Left cardiac atrium (tissue), 4 donors: ENCODE measurements around the gene MFSD2B. TPM values are rescaled to one million over a fixed set of nuclear protein-coding genes. Genes with fewer than 3 reads are reported as not detected.
"Not testable (repeated sequence)": the region's sequence is repeated elsewhere in the genome, so short reads cannot be mapped to it uniquely, and the experiment has no call there.

Source experiments
- ATAC-seq, 2 donors: fragments of 200-7000 bp; cut with Tn5 transposase; one replicate each; pipeline ENCODE4 v1.9.1; 2020; ENCODE audit warnings: mild to moderate bottlenecking in 2 of 2, moderate library complexity in 2 of 2
- DNase-seq: peaks from one replicate; pipeline ENCODE4 v3.0.0-alpha.2; 2020
- intact Hi-C, 2 donors: fragments of 100-400 bp; cut with DNase I; formaldehyde crosslinking; loops; one replicate each; pipeline versions ENCODE4 v1.14.1 to v1.15.1; 2022 to 2023
- long read RNA-seq: library from polyadenylated mRNA; unstranded; transcript quantifications from one replicate; pipeline ENCODE4 v2.0.0, GENCODE V29; 2021
- total RNA-seq, 2 donors: library from RNA; stranded (reverse); fragmentation: NEBNext Ultra II Directional; extraction: Animal tissue kit (Norgen Biotek cat#: 25700); gene quantifications; one replicate each; pipeline ENCODE4 v1.2.1, GENCODE V29; 2021
- donor health status: DM: no; HTN: yes; CAD: no.
- donor health status: DM: no; HTN: yes; CAD: no; lungs with severe emphysema.
- donor health status: DM: yes; HTN: yes; CAD: no.
- donor health status: Dilated cardiomyopathy.

MFSD2B gene
- under 1 TPM; 0.39 to 0.41 TPM for total RNA-seq
- long read RNA-seq: 0 reads

DNA sequence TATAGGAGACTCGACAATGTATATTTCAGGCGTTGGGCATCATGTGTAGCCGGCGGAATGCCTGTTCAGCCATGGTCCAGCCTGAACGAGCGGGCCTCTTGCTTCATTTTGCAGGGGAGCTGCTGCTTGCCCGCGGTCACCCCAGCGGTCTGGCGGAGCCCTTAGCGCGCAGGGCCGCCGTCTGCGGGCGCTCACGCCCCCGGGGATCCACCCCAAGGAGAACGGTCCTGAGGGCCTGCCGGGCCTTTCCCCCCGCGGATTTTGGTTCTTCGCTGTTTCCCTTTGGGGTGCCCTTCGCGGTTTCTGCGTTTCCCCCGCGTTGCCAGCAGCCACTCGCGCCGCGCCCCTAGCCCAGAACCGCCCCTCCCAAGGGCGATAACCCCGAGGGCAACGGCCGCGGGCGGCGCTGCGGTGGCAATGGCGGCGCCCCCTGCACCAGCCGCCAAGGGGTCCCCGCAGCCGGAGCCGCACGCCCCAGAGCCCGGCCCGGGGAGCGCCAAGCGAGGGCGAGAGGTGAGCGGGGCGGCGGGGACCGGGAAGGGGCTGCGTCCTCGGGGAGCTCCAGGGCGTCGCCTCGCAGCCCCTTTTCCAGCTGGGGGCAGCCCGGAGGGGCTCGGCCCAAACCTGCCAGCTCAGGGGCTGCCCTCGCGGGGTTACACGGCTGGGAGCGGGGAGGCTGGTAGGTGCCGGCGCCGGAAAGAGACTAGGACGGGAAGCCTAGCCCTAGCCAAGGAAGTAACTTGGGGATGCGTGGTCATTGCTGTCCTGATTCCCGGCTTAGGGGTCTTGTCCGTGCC, at the start of gene MFSD2B:
Gene MFSD2B (plus strand): TSS at position 406 of the 797 bp plus-strand sequence. CDS start 12 bp downstream, at position 418.
- ATAC-seq (peak; percentile 46 to 53), DNase-seq (no peak)
- intact Hi-C loops: no loop called here

- DNase-seq: no peak
- ATAC-seq: no peak
- intact Hi-C loops: no loop called here
These were observed 42.0 kb upstream of the MFSD2B start for GRCh38 chr2:23967846-23968245.

DNA sequence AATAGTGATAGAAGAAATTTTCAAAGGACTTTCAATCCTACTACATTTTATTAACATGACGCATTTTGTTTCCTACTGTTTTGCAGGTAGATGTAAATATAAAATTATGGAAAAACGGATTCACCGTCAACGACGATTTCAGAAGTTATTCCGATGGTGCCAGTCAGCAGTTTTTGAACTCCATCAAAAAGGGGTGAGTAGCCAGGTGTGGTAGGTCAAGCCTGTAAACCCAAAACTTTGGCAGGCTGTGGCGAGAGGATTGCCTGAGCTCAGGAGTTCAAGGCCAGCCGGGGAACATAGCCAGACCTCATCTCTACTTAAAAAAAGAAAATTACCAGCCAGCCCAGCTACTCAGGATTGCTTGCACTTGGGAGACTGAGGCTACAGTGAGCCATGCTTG, 33.0 kb upstream of the MFSD2B start:
- intact Hi-C loops: no loop called here
- no peak for ATAC-seq
- DNase-seq: no peak

GRCh38 chr2:23988371-23988770, 21.5 kb upstream of the MFSD2B start:
- ATAC-seq (no peak), DNase-seq (no peak)
- intact Hi-C loops: no loop called here

DNA sequence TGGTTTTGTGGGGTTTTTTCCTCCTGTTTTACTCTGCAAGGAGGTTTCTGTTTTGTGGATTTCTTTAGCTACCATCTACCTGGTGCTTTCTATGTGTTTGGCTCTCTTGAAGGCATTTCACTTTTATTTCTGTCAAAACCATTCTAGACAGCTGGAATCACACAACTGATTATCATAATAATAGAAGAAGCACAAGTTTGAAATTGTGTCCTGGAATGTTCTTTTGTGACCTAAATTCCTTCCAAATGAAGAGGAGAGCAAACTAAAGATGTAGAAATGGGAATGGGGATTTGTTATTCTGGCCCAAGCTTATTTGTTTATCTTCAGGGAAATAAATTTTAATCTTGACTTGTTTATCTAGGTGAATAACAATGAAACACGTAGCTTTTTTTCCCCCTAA, 17.0 kb upstream of the MFSD2B start:
- intact Hi-C loops: no loop called here
- no peak for DNase-seq
- ATAC-seq: no peak

DNA sequence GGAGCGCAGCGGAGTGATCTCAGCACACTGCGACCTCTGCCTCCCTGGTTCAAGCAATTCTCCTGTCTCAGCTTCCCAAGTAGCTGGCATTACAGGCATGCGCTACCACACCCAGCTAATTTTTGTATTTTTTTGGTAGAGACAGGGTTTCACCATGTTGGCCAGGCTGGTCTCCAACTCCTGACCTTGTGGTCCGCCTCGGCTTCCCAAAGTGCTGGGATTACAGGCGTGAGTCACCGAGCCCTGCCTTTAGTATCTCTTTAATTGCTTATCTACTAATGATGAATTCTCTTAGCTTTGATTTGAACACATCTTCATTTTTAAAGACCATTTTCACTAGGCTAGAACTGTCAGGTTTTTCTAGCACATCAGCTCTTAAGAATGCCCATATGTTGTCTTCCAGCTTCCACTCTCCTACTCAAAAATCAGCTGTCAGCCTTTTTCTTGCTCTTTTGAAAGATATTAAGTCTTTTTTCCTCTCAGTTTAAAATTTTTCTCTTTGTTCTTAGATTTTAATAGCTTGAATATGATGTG, 16.1 kb upstream of the MFSD2B start:
- DNase-seq: no peak
- no peak for ATAC-seq

DNA sequence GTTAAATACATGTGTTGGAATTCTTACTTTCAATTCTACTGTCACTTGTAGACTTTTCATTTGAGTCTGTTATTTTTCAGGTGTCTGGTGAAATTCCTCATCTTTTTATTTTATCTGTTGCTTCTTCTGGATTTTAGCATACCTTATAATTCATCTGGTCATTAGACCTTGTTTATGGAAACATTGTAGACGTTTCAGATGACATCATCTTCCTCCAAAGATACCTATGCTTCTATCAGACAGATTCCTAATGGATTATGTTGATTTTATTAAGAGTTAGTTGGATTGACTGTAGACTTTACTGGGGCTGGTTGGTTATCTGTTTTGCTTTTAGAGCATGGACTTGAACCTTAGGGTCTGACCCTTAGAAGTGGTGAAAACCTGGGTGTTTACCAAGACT, 15.3 kb upstream of the MFSD2B start:
- no peak for ATAC-seq
- intact Hi-C loops: no loop called here
- DNase-seq: no peak

More for the DNA sequence above, 16.1 kb upstream of the MFSD2B start:
- intact Hi-C loops: no loop called here

GRCh38 chr2:24007693-24008092, 2.2 kb upstream of the MFSD2B start:
- intact Hi-C loops: no loop called here
- DNase-seq: no peak
- ATAC-seq: no peak

DNA sequence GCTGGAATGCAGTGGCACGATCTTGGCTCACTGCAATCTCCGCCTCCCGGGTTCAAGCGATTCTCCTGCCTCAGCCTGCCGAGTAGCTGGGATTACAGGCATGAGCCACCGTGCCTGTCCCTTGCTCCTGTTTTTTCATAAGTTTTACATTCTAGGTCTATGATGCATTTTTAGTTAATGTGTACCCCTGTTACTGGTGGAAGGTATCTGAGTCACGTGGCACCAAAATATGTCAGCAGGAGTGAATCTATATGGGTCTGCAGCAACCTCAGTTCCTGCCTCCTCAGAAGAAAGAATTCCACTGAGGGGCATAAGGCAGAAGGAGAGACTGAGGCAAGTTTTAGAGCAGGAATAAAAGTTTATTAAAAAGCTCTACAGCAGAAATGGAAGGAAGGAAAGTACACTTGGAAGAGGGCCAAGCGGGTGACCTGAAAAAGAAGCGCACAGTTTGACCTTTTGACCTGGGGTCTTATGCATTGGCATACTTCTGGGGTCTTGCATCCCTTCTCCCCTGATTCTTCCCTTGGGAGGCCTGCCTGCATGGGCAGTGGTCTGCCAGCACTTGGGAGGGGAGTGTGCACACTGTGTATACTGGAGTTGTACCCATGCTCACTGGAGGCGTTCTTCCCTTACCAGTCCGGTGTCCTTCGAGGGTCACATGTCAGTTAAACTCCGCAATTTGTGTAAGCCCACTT, 1.1 kb upstream of the MFSD2B start:
- intact Hi-C loops: no loop called here
- DNase-seq (no peak), ATAC-seq (no peak)

DNA sequence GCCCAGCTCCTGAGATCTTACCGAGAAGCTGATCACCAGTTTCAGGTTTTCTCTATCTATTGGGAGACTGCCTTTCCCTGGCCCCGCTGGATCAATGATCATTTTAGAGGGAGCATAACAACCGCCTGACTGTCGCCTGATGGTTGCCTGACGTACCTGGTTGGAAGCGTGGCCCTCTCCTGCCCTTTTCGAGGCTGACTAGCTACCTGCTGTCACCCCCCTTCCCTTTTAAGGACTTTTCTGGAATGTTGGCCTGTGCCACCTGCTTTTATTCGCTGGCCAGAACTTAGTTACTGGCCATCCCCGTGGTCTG, 562 bp upstream of the MFSD2B start:
- intact Hi-C loops: no loop called here
- DNase-seq (no peak), ATAC-seq (no peak)

- DNase-seq (no peak), ATAC-seq (peak; percentile 25 to 29)
- intact Hi-C loops: no loop called here
These were observed 778 bp downstream of the MFSD2B start for GRCh38 chr2:24010477-24011249.

GRCh38 chr2:24011250-24012104, 1.6 kb downstream of the MFSD2B start:
- no peak for DNase-seq
- intact Hi-C loops: no loop called here
- no peak for ATAC-seq

DNA sequence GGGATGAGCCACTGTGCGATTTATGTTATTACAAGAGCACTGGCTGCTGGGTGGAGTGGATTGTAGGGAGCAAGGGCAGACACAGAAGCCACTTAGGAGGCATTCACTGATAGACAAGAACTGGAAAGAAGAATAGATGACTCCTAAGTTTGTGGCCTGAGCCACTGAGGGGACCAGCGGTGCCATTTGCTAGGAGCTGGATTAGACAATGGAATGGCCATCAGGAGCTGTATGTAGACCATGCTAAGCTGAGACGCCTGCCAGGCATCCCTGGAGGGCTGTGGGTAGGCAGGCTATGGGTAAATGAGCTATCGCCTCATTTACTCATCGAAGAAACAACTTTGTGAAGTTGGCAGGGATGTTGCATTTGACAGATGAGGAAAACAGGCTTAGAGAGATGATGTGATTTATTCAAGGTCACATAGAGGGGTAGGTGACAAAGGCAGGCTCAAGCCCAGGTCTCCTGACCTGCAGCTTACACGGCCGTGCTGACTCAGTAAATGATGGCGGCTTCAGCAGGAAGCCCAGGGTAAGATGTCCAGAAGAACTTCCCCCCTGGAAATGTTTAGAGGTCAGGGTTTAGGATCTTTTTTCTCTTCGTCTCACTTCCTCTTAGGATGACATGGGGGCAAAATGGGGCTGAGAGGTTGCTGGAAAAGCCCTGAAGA, 2.8 kb downstream of the MFSD2B start:
- no peak for DNase-seq
- no peak for ATAC-seq
- intact Hi-C loops: no loop called here

DNA sequence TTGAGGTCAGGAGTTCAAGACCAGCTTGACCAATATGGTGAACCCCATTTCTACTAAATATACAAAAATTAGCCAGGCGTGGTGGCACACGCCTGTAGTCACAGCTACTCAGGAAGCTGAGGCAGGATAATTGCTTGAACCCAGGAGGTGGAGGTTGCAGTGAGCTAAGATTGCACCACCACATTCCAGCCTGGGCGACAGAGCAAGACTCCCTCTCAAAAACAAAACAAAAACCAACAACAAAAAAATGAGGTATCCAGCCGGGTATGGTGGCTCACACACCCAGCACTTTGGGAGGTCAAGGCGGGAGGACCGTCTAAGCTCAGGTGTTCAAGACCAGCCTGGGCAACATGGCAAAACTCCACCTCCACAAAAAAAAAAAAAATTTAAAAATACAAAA, 5.0 kb downstream of the MFSD2B start:
- DNase-seq, ATAC-seq, intact Hi-C loops: not testable (repeated sequence)

- ATAC-seq: no peak
- no peak for DNase-seq
- intact Hi-C loops: no loop called here
These were observed 5.9 kb downstream of the MFSD2B start for GRCh38 chr2:24015562-24016375.

DNA sequence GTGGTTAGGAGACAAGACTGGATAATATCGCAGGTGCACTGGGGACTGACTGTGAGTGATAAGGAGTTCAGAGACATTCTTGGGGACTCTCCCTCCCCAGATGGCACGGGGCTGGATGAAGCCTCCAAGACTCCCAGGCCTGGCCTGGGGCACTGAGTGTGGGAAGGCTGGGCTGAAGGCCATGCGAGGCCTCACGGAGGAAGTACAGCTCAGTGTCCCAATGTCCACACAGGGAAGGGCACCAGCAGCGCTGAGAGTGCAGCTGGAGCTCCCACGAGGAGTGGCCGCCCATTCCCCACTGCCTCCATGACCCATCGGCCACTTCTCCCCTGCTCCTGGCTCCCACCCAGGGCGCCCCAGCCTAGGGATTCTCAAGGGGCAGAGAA, 6.5 kb downstream of the MFSD2B start:
- ATAC-seq: no peak

GRCh38 chr2:24016853-24017703, 7.2 kb downstream of the MFSD2B start:
- ATAC-seq (no peak), DNase-seq (no peak)
- intact Hi-C loops: no loop called here

More for the DNA sequence above, 6.5 kb downstream of the MFSD2B start:
- no peak for DNase-seq
- intact Hi-C loops: no loop called here
